Naive thymus-derived CD8-positive, alpha-beta T cell (primary cell): Measurements from ENCODE around the gene MRPS35. TPM values are rescaled to one million over a fixed set of nuclear protein-coding genes. Genes with fewer than 3 reads are reported as not detected.

ENCODE experiments used
- ATAC-seq, 2 donors: fragments of 150-1000 bp; cut with Tn5 transposase in 1 of 2; sonication (Bioruptor Pico), chemical (Tn5 transposase) in 1 of 2; 1 replicate in 1 of 2; 2 replicates in 1 of 2; pipeline ENCODE4 v1.10.0; 2021; ENCODE audit warnings: mild to moderate bottlenecking in 2 of 2, moderate library complexity in 2 of 2
- POLR2A ChIA-PET: fragments of 350-600 bp; sonication (Branson Sonifier 250); formaldehyde crosslinking; loops from one replicate; lab custom pipeline; 2021; ENCODE audit warnings: antibody characterized with exemption; lab: Charles Lee
- DNase-seq, 10 donors: peaks; one replicate each; pipeline versions ENCODE4 v3.0.0 to v3.0.0-alpha.2; 2020 to 2022
- H3K27ac Mint-ChIP-seq, 10 donors: one replicate each; pipeline ENCODE4 v1.8.0; 2020 to 2022; ENCODE audit warnings: mild to moderate bottlenecking in 10 of 10, mixed read lengths in 10 of 10, moderate library complexity in 4 of 10, inconsistent platforms in 1 of 10
- H3K27me3 Mint-ChIP-seq, 5 donors: one replicate each; pipeline ENCODE4 v1.8.0; 2021 to 2022; ENCODE audit warnings: mixed read lengths in 5 of 5
- H3K36me3 Mint-ChIP-seq, 3 donors: one replicate each; pipeline ENCODE4 v1.8.0; 2020 to 2022; ENCODE audit warnings: mixed read lengths in 3 of 3, mild to moderate bottlenecking in 2 of 3, inconsistent platforms in 1 of 3
- H3K4me1 Mint-ChIP-seq, 4 donors: one replicate each; pipeline ENCODE4 v1.8.0; 2021 to 2022; ENCODE audit warnings: mixed read lengths in 4 of 4
- H3K4me3 Mint-ChIP-seq, 10 donors: one replicate each; pipeline ENCODE4 v1.8.0; 2020 to 2022; ENCODE audit warnings: mild to moderate bottlenecking in 10 of 10, mixed read lengths in 10 of 10, moderate library complexity in 6 of 10, inconsistent platforms in 1 of 10
- H3K9me3 Mint-ChIP-seq, 9 donors: one replicate each; pipeline ENCODE4 v1.8.0; 2020 to 2022; ENCODE audit warnings: mixed read lengths in 9 of 9, mild to moderate bottlenecking in 3 of 9, inconsistent platforms in 1 of 9, moderate library complexity in 1 of 9
- polyA plus RNA-seq, 3 donors: library from polyadenylated mRNA; unstranded; fragments of 300-500 nt; fragmentation: Illumina TruSeq; gene quantifications; one replicate each; pipeline ENCODE4 v1.2.3, GENCODE V29; 2021
- total RNA-seq, 8 experiments: library from RNA in 2 of 8; stranded (reverse) in 2 of 8; gene quantifications; one replicate each; pipeline ENCODE4 v1.2.3 and lab custom pipeline; 2021 to 2026

The MRPS35 gene
- 10 to 100 TPM; 26.6 to 27.3 TPM for total RNA-seq
- 10 to 100 TPM; 57.7 to 74.4 (median 65.9) TPM for polyA plus RNA-seq
- total RNA-seq (lab: John Stamatoyannopoulos, UW), result 28.0 to 129 (median 47.3) reads per million in 6 experiments

- H3K27me3 Mint-ChIP-seq, result peaks cover 0 to 2% (median 0%) of the 10 kb centered on the region in 5 donors
- H3K4me1 Mint-ChIP-seq, result peaks cover 16 to 42% (median 38%) of the 10 kb centered on the region in 4 donors
- H3K9me3 Mint-ChIP-seq, result no peaks in the 10 kb centered on the region
- H3K36me3 Mint-ChIP-seq, result peaks cover 0 to 29% (median 0%) of the 10 kb centered on the region in 3 donors
- peak within 1 kb of the TSS; percentile 92 to 100 (median 98) for H3K4me3 Mint-ChIP-seq
- ATAC-seq (peak; percentile 96 to 97), DNase-seq (peak; percentile 83 to 94 (median 92))
- POLR2A ChIA-PET, result interaction anchor here (0.5 to 2.7 kb wide), 3 partner anchors 69 to 696 kb away, joined by 3 to 14 read pairs (median 4); partner anchors contain the start of genes KLHL42, MANSC4 and STK38L
- H3K27ac Mint-ChIP-seq, result peak within 1 kb of the TSS; percentile 92 to 99 (median 98)
Observed at GRCh38 chr12:27710592-27711316, at the start of gene MRPS35. Gene MRPS35 (plus strand): TSS chr12:27710832. CDS start chr12:27710844, 12 bp downstream.

DNA sequence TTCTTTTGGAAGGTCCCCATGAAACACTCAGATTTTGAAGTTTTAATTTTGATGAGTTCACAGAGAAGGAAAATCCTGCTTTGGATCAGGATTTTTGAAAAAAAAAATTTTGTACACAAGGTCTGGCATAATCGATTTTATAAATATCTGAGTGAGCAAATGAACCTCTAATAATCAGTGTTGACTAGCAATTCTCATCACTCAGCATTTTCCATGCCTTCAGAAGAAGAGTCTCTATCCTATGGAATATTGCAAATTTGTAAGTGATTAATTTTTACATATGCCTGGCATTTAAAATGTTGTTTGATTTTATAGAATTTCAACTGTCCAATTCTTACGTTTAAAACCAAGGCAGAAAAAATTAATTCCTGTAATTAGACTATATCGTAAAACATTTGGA is 44.9 kb upstream of the MRPS35 start:
- POLR2A ChIA-PET, result no interaction called here
- Mint-ChIP-seq H3K36me3 (peaks cover 3 to 18% (median 8%) of the 10 kb centered on the region in 3 donors), H3K4me3 (no peak overlapping the region), H3K27ac (no peak overlapping the region), H3K9me3 (no peaks in the 10 kb centered on the region), H3K27me3 (no peaks in the 10 kb centered on the region), H3K4me1 (peaks cover 0 to 3% (median 0%) of the 10 kb centered on the region in 4 donors)
- ATAC-seq (no peak), DNase-seq (no peak)

- ATAC-seq (no peak), DNase-seq (no peak)
- Mint-ChIP-seq H3K9me3 (no peaks in the 10 kb centered on the region), H3K36me3 (peaks cover 0 to 15% (median 6%) of the 10 kb centered on the region in 3 donors), H3K27me3 (no peaks in the 10 kb centered on the region), H3K27ac (no peak overlapping the region), H3K4me3 (no peak overlapping the region), H3K4me1 (peaks cover 0 to 3% (median 0%) of the 10 kb centered on the region in 4 donors)
- POLR2A ChIA-PET, result no interaction called here
Observed at GRCh38 chr12:27666510-27666909, 44.1 kb upstream of the MRPS35 start.

DNA sequence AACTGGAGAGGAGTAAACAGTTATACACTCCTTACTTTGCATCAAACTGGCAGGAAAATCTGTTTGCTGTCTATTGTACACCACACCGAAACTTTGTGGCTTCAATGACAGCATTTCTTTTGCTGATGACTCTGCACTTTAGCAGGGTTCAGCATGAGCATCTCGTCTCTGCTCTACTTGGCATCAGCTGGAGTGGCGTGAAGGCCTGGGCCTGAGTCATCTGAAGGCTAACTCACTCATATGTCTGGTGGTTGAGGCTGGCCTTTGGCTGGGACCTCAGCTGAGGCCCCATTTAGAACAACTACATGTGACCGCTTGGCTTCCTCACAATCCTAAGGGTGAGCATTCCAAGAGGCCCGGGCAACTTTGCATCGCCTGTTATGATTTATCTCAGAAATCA is 43.1 kb upstream of the MRPS35 start:
- POLR2A ChIA-PET, result no interaction called here

DNA sequence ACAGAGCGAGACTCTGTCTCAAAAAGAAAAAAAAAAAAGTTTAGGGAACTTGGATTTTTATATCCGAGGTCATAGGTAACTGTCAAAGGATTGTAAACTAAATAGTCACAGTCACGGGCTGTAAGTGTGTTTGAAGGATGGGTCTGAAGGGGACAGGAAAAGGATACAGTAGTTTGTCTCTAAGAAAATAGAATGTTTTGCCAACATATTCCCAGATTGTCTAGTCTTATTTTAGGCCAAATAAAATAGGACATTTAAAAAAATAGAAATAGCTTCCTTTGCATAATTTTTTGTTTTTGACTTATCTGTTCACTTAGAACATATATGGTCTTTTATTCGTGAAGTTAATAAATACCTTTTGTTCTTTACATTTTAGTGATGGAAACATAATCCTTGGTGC is 38.6 kb upstream of the MRPS35 start:
- Mint-ChIP-seq H3K36me3 (peaks cover 0 to 16% (median 4%) of the 10 kb centered on the region in 3 donors), H3K9me3 (no peaks in the 10 kb centered on the region), H3K4me1 (no peaks in the 10 kb centered on the region), H3K4me3 (no peak overlapping the region), H3K27ac (no peak overlapping the region), H3K27me3 (no peaks in the 10 kb centered on the region)
- ATAC-seq (no peak), DNase-seq (no peak)
- POLR2A ChIA-PET, result no interaction called here

More for the DNA sequence above, 43.1 kb upstream of the MRPS35 start:
- DNase-seq, result no peak
- Mint-ChIP-seq H3K4me3 (no peak overlapping the region), H3K4me1 (peaks cover 0 to 3% (median 0%) of the 10 kb centered on the region in 4 donors), H3K27ac (peak overlapping the region in 1 of 10 donors; percentile 6), H3K27me3 (no peaks in the 10 kb centered on the region), H3K9me3 (no peaks in the 10 kb centered on the region), H3K36me3 (peaks cover 0 to 14% (median 4%) of the 10 kb centered on the region in 3 donors)
- ATAC-seq, result no peak

- Mint-ChIP-seq H3K27me3 (no peaks in the 10 kb centered on the region), H3K4me1 (no peaks in the 10 kb centered on the region), H3K4me3 (no peak overlapping the region), H3K36me3 (peaks cover 0 to 12% (median 4%) of the 10 kb centered on the region in 3 donors), H3K27ac (no peak overlapping the region), H3K9me3 (no peaks in the 10 kb centered on the region)
- ATAC-seq, result no peak
- POLR2A ChIA-PET, result no interaction called here
- no peak for DNase-seq
Observed at GRCh38 chr12:27672643-27673042, 38.0 kb upstream of the MRPS35 start.

GRCh38 chr12:27673101-27673718 is 37.4 kb upstream of the MRPS35 start:
- H3K36me3 Mint-ChIP-seq, result peaks cover 0 to 9% (median 4%) of the 10 kb centered on the region in 3 donors
- H3K4me1 Mint-ChIP-seq, result no peaks in the 10 kb centered on the region
- POLR2A ChIA-PET, result no interaction called here
- DNase-seq (no peak), ATAC-seq (no peak)
- no peak overlapping the region for H3K27ac Mint-ChIP-seq
- H3K9me3 Mint-ChIP-seq, result no peaks in the 10 kb centered on the region
- no peaks in the 10 kb centered on the region for H3K27me3 Mint-ChIP-seq
- H3K4me3 Mint-ChIP-seq, result no peak overlapping the region

DNA sequence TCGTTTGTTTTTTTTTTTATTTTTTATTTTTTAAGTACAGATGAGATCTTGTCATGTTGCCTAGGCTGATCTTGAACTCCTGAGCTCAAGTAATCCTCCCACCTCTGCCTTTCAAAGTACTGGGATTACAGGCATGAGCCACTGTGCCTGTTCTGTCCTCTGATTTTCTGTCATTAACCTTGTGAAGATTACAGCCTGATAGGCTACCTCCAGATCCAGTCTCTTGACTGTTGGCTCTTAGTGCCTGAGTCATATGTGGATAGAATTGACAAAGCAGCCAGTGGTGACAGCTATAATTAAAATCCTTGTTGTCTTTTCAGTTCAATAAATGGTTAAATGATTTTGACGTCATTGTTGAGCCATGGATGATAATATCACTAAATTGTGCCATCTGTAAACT is 35.6 kb upstream of the MRPS35 start:
- peaks cover 0 to 5% (median 0%) of the 10 kb centered on the region in 3 donors for H3K36me3 Mint-ChIP-seq
- no peak overlapping the region for H3K27ac Mint-ChIP-seq
- DNase-seq (no peak), ATAC-seq (no peak)
- no peaks in the 10 kb centered on the region for H3K4me1 Mint-ChIP-seq
- POLR2A ChIA-PET, result no interaction called here
- no peaks in the 10 kb centered on the region for H3K27me3 Mint-ChIP-seq
- H3K9me3 Mint-ChIP-seq, result no peaks in the 10 kb centered on the region
- H3K4me3 Mint-ChIP-seq, result no peak overlapping the region

DNA sequence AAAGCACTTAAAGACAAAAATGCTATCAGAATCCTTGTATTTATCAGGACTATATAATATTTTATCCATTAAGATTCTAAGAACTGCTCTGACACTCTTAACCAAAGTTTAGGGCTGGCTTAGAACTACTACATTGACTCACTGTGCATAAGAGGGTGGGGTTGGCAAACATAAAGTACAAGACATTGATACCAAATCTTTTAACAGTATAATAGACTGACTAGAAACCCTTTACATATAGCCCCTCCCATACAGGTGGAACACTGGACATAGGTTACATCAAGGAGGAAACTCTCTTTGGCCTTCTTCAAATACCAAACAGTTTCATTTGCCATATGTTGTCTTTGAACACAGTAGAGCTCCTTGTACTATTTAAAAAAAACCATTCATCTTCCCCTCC is 30.0 kb upstream of the MRPS35 start:
- ATAC-seq (no peak), DNase-seq (no peak)
- H3K9me3 Mint-ChIP-seq, result no peaks in the 10 kb centered on the region
- no peak overlapping the region for H3K27ac Mint-ChIP-seq
- H3K4me3 Mint-ChIP-seq, result no peak overlapping the region
- POLR2A ChIA-PET, result no interaction called here
- H3K27me3 Mint-ChIP-seq, result no peaks in the 10 kb centered on the region
- H3K36me3 Mint-ChIP-seq, result peaks cover 0 to 5% (median 3%) of the 10 kb centered on the region in 3 donors
- H3K4me1 Mint-ChIP-seq, result no peaks in the 10 kb centered on the region

GRCh38 chr12:27682534-27682933 is 28.1 kb upstream of the MRPS35 start:
- H3K4me1 Mint-ChIP-seq, result no peaks in the 10 kb centered on the region
- no peaks in the 10 kb centered on the region for H3K27me3 Mint-ChIP-seq
- peaks cover 0 to 9% (median 4%) of the 10 kb centered on the region in 3 donors for H3K36me3 Mint-ChIP-seq
- POLR2A ChIA-PET, result no interaction called here
- H3K4me3 Mint-ChIP-seq, result no peak overlapping the region
- no peaks in the 10 kb centered on the region for H3K9me3 Mint-ChIP-seq
- DNase-seq (no peak), ATAC-seq (no peak)
- no peak overlapping the region for H3K27ac Mint-ChIP-seq

DNA sequence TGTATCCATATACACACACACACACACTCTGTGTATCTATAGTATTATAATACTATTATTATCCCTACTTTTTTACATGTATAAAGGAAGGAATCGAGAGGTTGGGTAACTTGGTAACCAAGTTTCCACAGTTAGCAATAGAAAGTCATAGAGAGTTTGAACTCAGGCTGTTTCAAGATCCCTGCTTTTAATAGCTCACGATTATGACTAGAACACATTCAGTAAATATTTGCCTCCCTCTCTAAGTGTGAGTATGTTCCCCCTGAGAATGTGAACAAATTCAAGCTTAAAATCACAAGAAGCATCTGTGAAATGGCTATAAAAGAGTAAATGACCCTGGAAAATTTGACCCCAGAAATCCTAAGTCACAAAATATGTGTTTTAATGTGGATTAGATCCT is 25.4 kb upstream of the MRPS35 start:
- Mint-ChIP-seq H3K4me3 (no peak overlapping the region), H3K36me3 (peaks cover 0 to 18% (median 11%) of the 10 kb centered on the region in 3 donors), H3K27me3 (no peaks in the 10 kb centered on the region), H3K4me1 (no peaks in the 10 kb centered on the region), H3K27ac (no peak overlapping the region), H3K9me3 (no peaks in the 10 kb centered on the region)
- POLR2A ChIA-PET, result no interaction called here
- no peak for DNase-seq
- ATAC-seq, result no peak

DNA sequence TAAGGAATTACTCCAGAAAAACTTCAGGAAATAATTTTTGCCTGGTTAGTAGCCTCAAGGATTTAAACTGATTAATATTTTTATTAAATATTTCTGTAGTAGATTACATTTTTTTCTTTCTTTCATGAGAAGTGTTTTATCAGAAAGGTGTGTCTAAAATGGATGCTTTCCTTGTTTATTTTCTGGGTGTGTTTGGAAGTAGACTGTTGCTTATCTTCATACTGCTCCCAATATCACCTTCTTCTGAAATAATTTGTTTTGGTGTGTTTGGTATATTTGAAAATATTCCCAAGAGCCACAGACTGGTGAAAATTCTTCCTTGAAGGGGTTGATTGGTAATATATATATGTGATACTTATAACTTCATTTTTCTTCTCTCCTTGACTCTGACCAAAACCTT is 24.5 kb upstream of the MRPS35 start:
- H3K27ac Mint-ChIP-seq, result no peak overlapping the region
- no peak overlapping the region for H3K4me3 Mint-ChIP-seq
- ATAC-seq, result no peak
- H3K27me3 Mint-ChIP-seq, result no peaks in the 10 kb centered on the region
- H3K9me3 Mint-ChIP-seq, result no peaks in the 10 kb centered on the region
- DNase-seq, result no peak
- POLR2A ChIA-PET, result no interaction called here
- no peaks in the 10 kb centered on the region for H3K4me1 Mint-ChIP-seq
- H3K36me3 Mint-ChIP-seq, result peaks cover 0 to 21% (median 11%) of the 10 kb centered on the region in 3 donors

DNA sequence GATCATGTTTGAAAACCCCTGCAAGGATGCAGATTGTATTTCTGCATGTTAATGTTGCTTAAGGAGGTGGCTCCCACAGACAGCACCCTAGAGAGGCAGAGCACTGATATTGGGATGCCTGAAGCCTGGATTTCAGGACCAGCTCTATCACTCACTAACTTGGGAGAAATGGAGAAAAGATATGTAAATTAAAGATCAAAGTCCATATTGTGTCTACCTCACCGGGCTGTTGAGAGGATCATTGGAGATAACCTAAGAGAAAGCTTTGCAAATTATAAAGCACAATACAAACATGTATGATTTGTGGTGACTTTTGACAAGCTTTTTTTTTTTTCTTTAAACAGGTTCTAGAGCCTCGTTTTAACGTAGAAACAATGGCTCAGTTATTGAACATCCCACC is 22.0 kb upstream of the MRPS35 start:
- H3K4me3 Mint-ChIP-seq, result no peak overlapping the region
- peaks cover 0 to 33% (median 8%) of the 10 kb centered on the region in 3 donors for H3K36me3 Mint-ChIP-seq
- no peaks in the 10 kb centered on the region for H3K27me3 Mint-ChIP-seq
- no peaks in the 10 kb centered on the region for H3K4me1 Mint-ChIP-seq
- ATAC-seq (no peak), DNase-seq (no peak)
- POLR2A ChIA-PET, result no interaction called here
- no peak overlapping the region for H3K27ac Mint-ChIP-seq
- no peaks in the 10 kb centered on the region for H3K9me3 Mint-ChIP-seq
